Measurements from ENCODE around the gene FHL5.
"Not testable (repeated sequence)": the region's sequence is repeated elsewhere in the genome, so short reads cannot be mapped to it uniquely, and the experiment has no call there.

FHL5 gene

GRCh38 chr6:96532399-96532798 lies 30.5 kb upstream of the FHL5 start:
- no peak for TF ChIP-seq CTCF (IDR thresholded peaks at IDR 0.05; ENCODE audit: control insufficient read depth, insufficient read depth, low read depth, low read length, missing control alignments)
- DNase-seq (ENCODE audit: low read depth) = no peak
- H3K4me3 ChIP-seq (ENCODE audit: control insufficient read depth, low read depth, low read length) = no peak overlapping the region

DNA sequence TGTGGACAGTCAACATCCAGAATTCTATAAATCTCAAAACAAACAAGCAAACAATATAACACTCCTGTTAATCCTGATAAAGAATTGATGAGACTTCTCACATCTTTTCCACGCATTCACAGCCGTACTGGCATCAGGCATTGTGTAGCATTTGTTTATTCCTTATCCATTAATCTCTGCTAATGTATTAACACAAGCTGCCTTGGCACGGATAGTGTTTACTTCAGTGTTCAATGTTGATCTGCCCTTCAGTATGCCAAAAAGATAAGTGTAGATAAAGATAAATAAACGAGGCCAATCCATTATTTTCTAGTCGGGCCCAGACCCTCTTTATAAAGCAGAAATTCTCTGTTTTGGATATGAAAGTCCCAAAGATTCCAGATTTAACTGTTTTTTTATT lies 25.2 kb upstream of the FHL5 start:
- DNase-seq (ENCODE audit: low read depth) = no peak
- TF ChIP-seq CTCF (IDR thresholded peaks at IDR 0.05; ENCODE audit: control insufficient read depth, insufficient read depth, low read depth, low read length, missing control alignments) = no peak

GRCh38 chr6:96542702-96543101 lies 20.2 kb upstream of the FHL5 start:
- no peak for DNase-seq (ENCODE audit: low read depth)
- TF ChIP-seq CTCF (IDR thresholded peaks at IDR 0.05; ENCODE audit: control insufficient read depth, insufficient read depth, low read depth, low read length, missing control alignments) = peak; percentile 22
- H3K4me3 ChIP-seq (ENCODE audit: control insufficient read depth, low read depth, low read length) = no peak overlapping the region

More for the DNA sequence above, 25.2 kb upstream of the FHL5 start:
- no peak overlapping the region for H3K4me3 ChIP-seq (ENCODE audit: control insufficient read depth, low read depth, low read length)

GRCh38 chr6:96545882-96546281 lies 17.0 kb upstream of the FHL5 start:
- H3K4me3 ChIP-seq (ENCODE audit: control insufficient read depth, low read depth, low read length) = no peak overlapping the region
- no peak for DNase-seq (ENCODE audit: low read depth)
- TF ChIP-seq CTCF (IDR thresholded peaks at IDR 0.05; ENCODE audit: control insufficient read depth, insufficient read depth, low read depth, low read length, missing control alignments) = no peak

DNA sequence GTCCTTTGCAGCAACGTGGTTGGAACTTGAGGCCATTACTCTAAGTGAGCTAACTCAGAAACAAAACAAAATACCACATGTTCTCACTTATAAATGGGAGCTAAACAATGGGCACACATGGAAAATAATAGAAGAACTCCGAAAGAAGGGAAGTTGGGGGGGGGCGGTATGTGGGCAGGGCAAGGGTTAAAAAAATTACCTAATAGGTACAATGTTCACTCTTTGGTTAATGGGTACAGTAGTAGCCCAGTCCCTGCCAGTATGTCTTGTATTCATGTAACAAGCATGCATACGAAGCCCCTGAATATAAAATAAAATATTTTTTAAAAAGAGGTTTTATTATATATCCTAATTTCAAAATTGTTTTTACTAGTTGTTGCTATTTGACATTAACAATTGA lies 15.3 kb upstream of the FHL5 start:
- no peak for TF ChIP-seq CTCF (IDR thresholded peaks at IDR 0.05; ENCODE audit: control insufficient read depth, insufficient read depth, low read depth, low read length, missing control alignments)
- no peak for DNase-seq (ENCODE audit: low read depth)

DNA sequence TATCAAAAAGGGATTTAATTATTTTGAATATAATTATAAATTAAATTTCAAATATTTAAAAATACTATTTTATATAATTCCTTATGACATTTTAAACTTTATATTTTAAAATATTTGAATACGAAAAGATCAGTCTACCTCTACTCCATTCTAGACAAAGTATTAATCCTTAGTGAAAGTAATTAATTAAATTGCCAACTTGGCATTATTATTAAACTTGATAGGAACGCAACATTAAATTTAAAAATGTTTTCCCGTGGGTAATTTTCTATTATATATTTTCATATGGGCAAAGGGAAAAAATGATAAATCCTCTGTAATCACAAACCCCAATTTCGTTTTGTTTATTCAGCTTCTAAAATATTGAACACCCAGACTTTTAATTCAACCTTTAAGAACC lies 8.4 kb upstream of the FHL5 start:
- no peak for DNase-seq (ENCODE audit: low read depth)
- no peak for TF ChIP-seq CTCF (IDR thresholded peaks at IDR 0.05; ENCODE audit: control insufficient read depth, insufficient read depth, low read depth, low read length, missing control alignments)
- H3K4me3 ChIP-seq (ENCODE audit: control insufficient read depth, low read depth, low read length) = no peak overlapping the region

More for the DNA sequence above, 15.3 kb upstream of the FHL5 start:
- no peak overlapping the region for H3K4me3 ChIP-seq (ENCODE audit: control insufficient read depth, low read depth, low read length)

DNA sequence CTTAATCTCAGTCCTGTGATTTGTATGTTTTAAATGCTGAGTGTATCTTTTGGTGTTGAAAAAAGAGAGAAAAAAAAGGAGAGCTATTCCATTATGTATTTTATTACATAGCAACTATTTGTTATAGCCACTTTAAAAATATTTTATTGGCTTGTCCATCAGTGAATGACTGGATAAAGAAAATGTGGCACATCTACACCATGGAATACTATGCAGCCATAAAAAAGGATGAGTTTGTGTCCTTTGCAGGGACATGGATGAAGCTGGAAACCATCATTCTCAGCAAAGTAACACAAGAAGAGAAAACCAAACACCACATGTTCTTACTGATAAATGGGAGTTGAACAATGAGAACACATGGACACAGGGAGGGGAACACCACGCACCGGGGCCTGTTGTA lies 3.2 kb upstream of the FHL5 start:
- not testable (repeated sequence) for H3K4me3 ChIP-seq (ENCODE audit: control insufficient read depth, low read depth, low read length); DNase-seq (ENCODE audit: low read depth)

All from AG09309 (cell line).